ENCODE data around the gene CD8B2.
"Not testable (repeated sequence)": the region's sequence is repeated elsewhere in the genome, so short reads cannot be mapped to it uniquely, and the experiment has no call there.

Gene CD8B2

DNA sequence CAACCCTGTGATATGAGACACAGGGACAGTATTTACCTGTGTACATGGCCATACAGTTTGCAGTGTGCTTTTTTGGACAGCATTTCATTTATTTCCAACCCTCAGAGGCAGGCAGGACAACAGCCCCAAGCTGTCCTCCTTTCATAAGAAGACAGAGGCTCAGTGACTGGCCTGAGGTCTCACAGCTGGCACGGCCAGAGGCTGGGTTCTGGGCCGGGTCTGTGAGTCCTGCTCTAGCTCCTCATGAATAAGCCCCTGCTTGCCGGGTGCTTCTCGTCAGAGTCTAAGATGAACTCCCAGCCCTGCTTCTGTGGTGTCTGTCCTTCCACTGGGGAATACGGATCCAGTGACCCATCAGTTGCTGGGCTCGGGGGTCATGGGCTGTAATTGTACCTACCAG lies 2.5 kb downstream of the CD8B2 start:
- H3K23ac ChIP-seq (ENCODE audit: low read length); H3K4ac ChIP-seq (ENCODE audit: low read depth, low read length); H3K4me2 ChIP-seq (ENCODE audit: low read length); H3K14ac ChIP-seq (ENCODE audit: low read length); H2AFZ ChIP-seq (ENCODE audit: insufficient read depth, low read length, poor library complexity); H3K18ac ChIP-seq (ENCODE audit: low read length); H3K79me1 ChIP-seq (ENCODE audit: low read length); H3K4me1 ChIP-seq (ENCODE audit: control insufficient read depth in 1 of 2, insufficient read depth in 2 of 2, low read length in 2 of 2); H4K8ac ChIP-seq (ENCODE audit: low read depth, low read length); H3K36me3 ChIP-seq (ENCODE audit: control insufficient read depth in 1 of 2, insufficient read depth in 2 of 2, low read length in 2 of 2); H2BK12ac ChIP-seq (ENCODE audit: low read length); H2BK5ac ChIP-seq (ENCODE audit: low read depth, low read length, poor library complexity); DNase-seq; H2AK5ac ChIP-seq (ENCODE audit: low read length); H4K12ac ChIP-seq (ENCODE audit: low read depth, low read length); H3K9me3 ChIP-seq (ENCODE audit: insufficient read depth, low read depth, low read length); H3K79me2 ChIP-seq (ENCODE audit: control insufficient read depth, insufficient read depth, low read length, poor library complexity); H3K4me3 ChIP-seq (ENCODE audit: low read depth, low read length); H3K27me3 ChIP-seq (ENCODE audit: insufficient read depth, low read length); H3K27ac ChIP-seq (ENCODE audit: low read depth, low read length); H4K91ac ChIP-seq (ENCODE audit: low read depth, low read length); H3K9ac ChIP-seq (ENCODE audit: low read length); H2BK120ac ChIP-seq (ENCODE audit: insufficient read depth, low read length, poor library complexity): not testable (repeated sequence)
- WGBS (ENCODE audit: extremely low coverage, insufficient coverage, insufficient read length) = no CpG with 5 or more reads among the region's 6 CpGs

DNA sequence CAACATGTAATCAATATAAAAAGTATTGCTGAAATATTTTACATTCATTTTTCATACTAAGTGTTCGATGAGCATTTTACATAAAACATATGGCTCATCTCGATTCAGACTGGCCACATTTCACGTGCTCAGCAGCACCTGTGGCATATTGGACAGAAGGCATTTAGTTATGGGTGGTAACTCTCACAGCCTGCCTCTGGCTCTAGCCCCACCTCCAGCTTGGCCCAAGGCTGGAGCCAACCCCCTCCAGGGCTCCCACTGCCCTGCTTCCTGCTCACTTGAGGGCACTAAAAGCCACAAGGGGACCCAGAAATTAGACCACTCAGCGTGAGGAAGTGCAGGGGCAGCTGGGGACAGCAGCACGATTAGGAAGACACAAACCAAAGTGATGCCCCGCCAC lies 5.2 kb downstream of the CD8B2 start:
- not testable (repeated sequence) for H3K9ac ChIP-seq (ENCODE audit: low read length); H3K9me3 ChIP-seq (ENCODE audit: insufficient read depth, low read depth, low read length); H2AK5ac ChIP-seq (ENCODE audit: low read length); H3K27ac ChIP-seq (ENCODE audit: low read depth, low read length); H3K14ac ChIP-seq (ENCODE audit: low read length); H3K23ac ChIP-seq (ENCODE audit: low read length); H4K91ac ChIP-seq (ENCODE audit: low read depth, low read length); H3K4me1 ChIP-seq (ENCODE audit: control insufficient read depth in 1 of 2, insufficient read depth in 2 of 2, low read length in 2 of 2); DNase-seq; H3K4me2 ChIP-seq (ENCODE audit: low read length); H3K4ac ChIP-seq (ENCODE audit: low read depth, low read length); H4K12ac ChIP-seq (ENCODE audit: low read depth, low read length); H3K36me3 ChIP-seq (ENCODE audit: control insufficient read depth in 1 of 2, insufficient read depth in 2 of 2, low read length in 2 of 2); H3K18ac ChIP-seq (ENCODE audit: low read length); H3K27me3 ChIP-seq (ENCODE audit: insufficient read depth, low read length); H2BK120ac ChIP-seq (ENCODE audit: insufficient read depth, low read length, poor library complexity); H3K4me3 ChIP-seq (ENCODE audit: low read depth, low read length); H2BK5ac ChIP-seq (ENCODE audit: low read depth, low read length, poor library complexity); H3K79me2 ChIP-seq (ENCODE audit: control insufficient read depth, insufficient read depth, low read length, poor library complexity); H2AFZ ChIP-seq (ENCODE audit: insufficient read depth, low read length, poor library complexity); H3K79me1 ChIP-seq (ENCODE audit: low read length); H2BK12ac ChIP-seq (ENCODE audit: low read length)
- H4K8ac ChIP-seq (ENCODE audit: low read depth, low read length) = peak overlapping the region; percentile 73
- WGBS (ENCODE audit: extremely low coverage, insufficient coverage, insufficient read length) = no CpG with 5 or more reads among the region's 6 CpGs

DNA sequence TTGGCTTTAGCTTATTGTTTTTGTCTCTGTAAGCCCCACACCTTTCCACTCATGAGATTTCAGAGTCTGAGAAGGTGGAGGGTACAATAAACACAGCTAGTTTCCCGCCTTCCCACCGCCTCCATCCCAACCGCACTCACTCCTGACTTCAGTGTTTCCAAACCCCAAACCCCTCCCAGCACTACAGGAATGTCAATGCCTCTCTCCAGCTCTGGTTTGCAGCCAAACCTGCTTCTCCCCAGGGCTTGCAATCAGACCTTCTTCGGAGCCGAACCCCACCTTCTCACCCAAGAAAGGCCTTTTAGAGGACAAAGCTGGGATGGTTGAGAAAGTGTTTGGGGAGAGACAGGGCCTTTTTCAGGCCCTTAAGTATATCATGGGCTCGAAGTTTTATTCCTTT lies 5.7 kb downstream of the CD8B2 start:
- no CpG with 5 or more reads among the region's 6 CpGs for WGBS (ENCODE audit: extremely low coverage, insufficient coverage, insufficient read length)
- H2BK12ac ChIP-seq (ENCODE audit: low read length); H3K36me3 ChIP-seq (ENCODE audit: control insufficient read depth in 1 of 2, insufficient read depth in 2 of 2, low read length in 2 of 2); H3K9me3 ChIP-seq (ENCODE audit: insufficient read depth, low read depth, low read length); H3K4me3 ChIP-seq (ENCODE audit: low read depth, low read length); H3K23ac ChIP-seq (ENCODE audit: low read length); H3K27ac ChIP-seq (ENCODE audit: low read depth, low read length); H2BK120ac ChIP-seq (ENCODE audit: insufficient read depth, low read length, poor library complexity); DNase-seq; H3K4me2 ChIP-seq (ENCODE audit: low read length); H3K79me1 ChIP-seq (ENCODE audit: low read length); H3K27me3 ChIP-seq (ENCODE audit: insufficient read depth, low read length); H4K91ac ChIP-seq (ENCODE audit: low read depth, low read length); H3K9ac ChIP-seq (ENCODE audit: low read length); H4K8ac ChIP-seq (ENCODE audit: low read depth, low read length); H3K18ac ChIP-seq (ENCODE audit: low read length); H4K12ac ChIP-seq (ENCODE audit: low read depth, low read length); H2AK5ac ChIP-seq (ENCODE audit: low read length); H2BK5ac ChIP-seq (ENCODE audit: low read depth, low read length, poor library complexity); H3K4me1 ChIP-seq (ENCODE audit: control insufficient read depth in 1 of 2, insufficient read depth in 2 of 2, low read length in 2 of 2); H3K14ac ChIP-seq (ENCODE audit: low read length); H3K79me2 ChIP-seq (ENCODE audit: control insufficient read depth, insufficient read depth, low read length, poor library complexity); H2AFZ ChIP-seq (ENCODE audit: insufficient read depth, low read length, poor library complexity); H3K4ac ChIP-seq (ENCODE audit: low read depth, low read length): not testable (repeated sequence)

DNA sequence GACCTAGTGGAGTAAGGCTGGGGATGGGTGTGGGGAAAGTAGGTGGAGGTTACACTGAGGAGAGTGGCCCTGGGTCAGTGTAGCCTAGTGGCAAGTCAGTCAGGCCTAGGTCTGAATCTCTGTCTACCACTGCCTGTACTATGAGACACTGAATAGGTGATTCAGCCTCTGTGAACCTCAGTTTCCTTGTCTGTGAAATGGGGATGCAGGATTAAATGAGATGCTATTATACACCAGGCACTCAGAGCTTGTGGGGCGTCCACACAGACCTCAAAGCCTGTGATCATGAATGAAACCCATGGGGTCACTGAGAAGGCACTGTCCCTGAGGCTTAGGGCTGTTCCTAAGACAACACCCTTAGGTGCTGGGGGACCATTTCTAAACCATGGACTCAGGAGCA lies 11.4 kb downstream of the CD8B2 start:
- H3K18ac ChIP-seq (ENCODE audit: low read length); H3K4me1 ChIP-seq (ENCODE audit: control insufficient read depth in 1 of 2, insufficient read depth in 2 of 2, low read length in 2 of 2); H3K9ac ChIP-seq (ENCODE audit: low read length); H3K4me2 ChIP-seq (ENCODE audit: low read length); H4K8ac ChIP-seq (ENCODE audit: low read depth, low read length); H4K12ac ChIP-seq (ENCODE audit: low read depth, low read length); H3K27me3 ChIP-seq (ENCODE audit: insufficient read depth, low read length); H3K4ac ChIP-seq (ENCODE audit: low read depth, low read length); H3K14ac ChIP-seq (ENCODE audit: low read length); H2AFZ ChIP-seq (ENCODE audit: insufficient read depth, low read length, poor library complexity); H2BK5ac ChIP-seq (ENCODE audit: low read depth, low read length, poor library complexity); H3K79me2 ChIP-seq (ENCODE audit: control insufficient read depth, insufficient read depth, low read length, poor library complexity); H3K27ac ChIP-seq (ENCODE audit: low read depth, low read length); H3K9me3 ChIP-seq (ENCODE audit: insufficient read depth, low read depth, low read length); H3K4me3 ChIP-seq (ENCODE audit: low read depth, low read length); H3K36me3 ChIP-seq (ENCODE audit: control insufficient read depth in 1 of 2, insufficient read depth in 2 of 2, low read length in 2 of 2); H4K91ac ChIP-seq (ENCODE audit: low read depth, low read length); H2BK120ac ChIP-seq (ENCODE audit: insufficient read depth, low read length, poor library complexity); DNase-seq; H3K23ac ChIP-seq (ENCODE audit: low read length); H2BK12ac ChIP-seq (ENCODE audit: low read length); H2AK5ac ChIP-seq (ENCODE audit: low read length); H3K79me1 ChIP-seq (ENCODE audit: low read length): not testable (repeated sequence)
- WGBS (ENCODE audit: extremely low coverage, insufficient coverage, insufficient read length) = no CpG with 5 or more reads among the region's 1 CpG
